Lower lobe of right lung (tissue), 2 donors: ENCODE measurements around the gene EID1. TPM values are rescaled to one million over a fixed set of nuclear protein-coding genes. Genes with fewer than 3 reads are reported as not detected.

Experiments used
- ATAC-seq, 2 donors: fragments of 200-7000 bp; cut with Tn5 transposase; one replicate each; pipeline ENCODE4 v1.9.1; 2020 to 2022; ENCODE audit warnings: mild to moderate bottlenecking in 2 of 2, moderate library complexity in 2 of 2
- DNase-seq: peaks from one replicate; pipeline ENCODE4 v3.0.0-alpha.2; 2020
- H3K27ac ChIP-seq: fragments of 200-600 bp; one replicate; pipeline ENCODE4 v1.8.0; 2022
- H3K27me3 ChIP-seq: fragments of 200-600 bp; one replicate; pipeline ENCODE4 v1.8.0; 2022; ENCODE audit warnings: low read depth
- H3K36me3 ChIP-seq: fragments of 200-600 bp; one replicate; pipeline ENCODE4 v1.8.0; 2022; ENCODE audit warnings: mild to moderate bottlenecking
- H3K4me1 ChIP-seq: fragments of 200-600 bp; one replicate; pipeline ENCODE4 v1.8.0; 2022
- H3K4me3 ChIP-seq: fragments of 200-600 bp; one replicate; pipeline ENCODE4 v1.8.0; 2022; ENCODE audit warnings: mild to moderate bottlenecking
- H3K9me3 ChIP-seq: fragments of 200-600 bp; one replicate; pipeline ENCODE4 v1.8.0; 2022
- intact Hi-C: fragments of 100-400 bp; cut with DNase I; formaldehyde crosslinking; loops from one replicate; pipeline ENCODE4 v1.11.0; 2022
- total RNA-seq: library from RNA; stranded (reverse); fragmentation: NEBNext Ultra II Directional; extraction: Animal tissue kit (Norgen Biotek cat#: 25700); gene quantifications from one replicate; pipeline ENCODE4 v1.2.1, GENCODE V29; 2021
- TF ChIP-seq, protein P1 (sequence below): fragments of 200-600 bp; IDR thresholded peaks from one replicate; pipeline ENCODE4 v1.8.0; 2022; ENCODE audit warnings: antibody characterized with exemption, mild to moderate bottlenecking
- donor health status: DM: no; HTN: yes; CAD: no; lungs with severe emphysema.

Gene EID1
- total RNA-seq, 1 donor from 2014 or later, result 84.0 TPM

DNA sequence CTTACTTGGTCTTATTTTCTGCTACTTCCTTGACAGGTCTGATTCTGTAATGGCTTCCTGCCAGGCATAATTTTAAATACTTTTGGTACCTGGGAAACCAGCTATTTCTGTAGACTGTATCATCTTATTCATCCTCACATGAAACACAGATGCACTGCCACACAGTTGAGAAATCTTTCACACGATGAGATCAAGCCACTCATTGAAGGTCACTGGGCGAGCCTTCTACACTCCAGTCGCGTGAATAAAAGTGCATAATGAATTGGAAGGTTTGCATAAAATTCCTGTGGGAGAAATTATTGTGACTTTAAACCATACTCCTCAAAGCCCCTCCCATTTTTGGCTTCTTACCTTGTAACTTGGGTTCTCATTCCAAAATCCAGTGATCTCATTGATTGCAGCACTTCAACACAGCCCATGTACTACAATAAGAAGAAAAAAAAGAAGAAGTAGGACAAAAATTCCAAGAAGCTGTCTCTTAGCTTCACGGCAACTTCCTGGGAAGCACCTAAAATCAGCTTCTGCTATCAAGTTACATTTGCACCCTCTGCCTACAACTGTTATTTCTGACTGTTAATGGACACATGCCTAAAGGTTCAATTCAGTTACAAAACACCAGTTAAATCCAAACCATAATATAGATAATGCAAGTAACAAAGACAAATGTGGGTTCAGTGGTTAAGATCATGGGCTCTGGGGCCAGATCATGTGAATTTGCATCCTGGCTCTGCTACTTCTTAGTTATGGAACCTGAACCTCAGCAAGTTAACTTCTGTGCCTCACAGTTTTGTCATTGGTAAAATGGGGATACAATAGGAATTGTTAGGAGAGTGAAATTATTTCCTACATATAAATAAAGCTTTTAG, 46.8 kb downstream of the EID1 start:
- Histone ChIP-seq H3K27ac (no peak overlapping the region), H3K36me3 (no peaks in the 10 kb centered on the region), H3K4me3 (no peak overlapping the region), H3K9me3 (no peaks in the 10 kb centered on the region), H3K27me3 (no peaks in the 10 kb centered on the region), H3K4me1 (no peaks in the 10 kb centered on the region)
- TF ChIP-seq, protein P1, sequence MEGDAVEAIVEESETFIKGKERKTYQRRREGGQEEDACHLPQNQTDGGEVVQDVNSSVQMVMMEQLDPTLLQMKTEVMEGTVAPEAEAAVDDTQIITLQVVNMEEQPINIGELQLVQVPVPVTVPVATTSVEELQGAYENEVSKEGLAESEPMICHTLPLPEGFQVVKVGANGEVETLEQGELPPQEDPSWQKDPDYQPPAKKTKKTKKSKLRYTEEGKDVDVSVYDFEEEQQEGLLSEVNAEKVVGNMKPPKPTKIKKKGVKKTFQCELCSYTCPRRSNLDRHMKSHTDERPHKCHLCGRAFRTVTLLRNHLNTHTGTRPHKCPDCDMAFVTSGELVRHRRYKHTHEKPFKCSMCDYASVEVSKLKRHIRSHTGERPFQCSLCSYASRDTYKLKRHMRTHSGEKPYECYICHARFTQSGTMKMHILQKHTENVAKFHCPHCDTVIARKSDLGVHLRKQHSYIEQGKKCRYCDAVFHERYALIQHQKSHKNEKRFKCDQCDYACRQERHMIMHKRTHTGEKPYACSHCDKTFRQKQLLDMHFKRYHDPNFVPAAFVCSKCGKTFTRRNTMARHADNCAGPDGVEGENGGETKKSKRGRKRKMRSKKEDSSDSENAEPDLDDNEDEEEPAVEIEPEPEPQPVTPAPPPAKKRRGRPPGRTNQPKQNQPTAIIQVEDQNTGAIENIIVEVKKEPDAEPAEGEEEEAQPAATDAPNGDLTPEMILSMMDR, result no peak
- DNase-seq (no peak), ATAC-seq (no peak)
- intact Hi-C loops, result no loop called here

DNA sequence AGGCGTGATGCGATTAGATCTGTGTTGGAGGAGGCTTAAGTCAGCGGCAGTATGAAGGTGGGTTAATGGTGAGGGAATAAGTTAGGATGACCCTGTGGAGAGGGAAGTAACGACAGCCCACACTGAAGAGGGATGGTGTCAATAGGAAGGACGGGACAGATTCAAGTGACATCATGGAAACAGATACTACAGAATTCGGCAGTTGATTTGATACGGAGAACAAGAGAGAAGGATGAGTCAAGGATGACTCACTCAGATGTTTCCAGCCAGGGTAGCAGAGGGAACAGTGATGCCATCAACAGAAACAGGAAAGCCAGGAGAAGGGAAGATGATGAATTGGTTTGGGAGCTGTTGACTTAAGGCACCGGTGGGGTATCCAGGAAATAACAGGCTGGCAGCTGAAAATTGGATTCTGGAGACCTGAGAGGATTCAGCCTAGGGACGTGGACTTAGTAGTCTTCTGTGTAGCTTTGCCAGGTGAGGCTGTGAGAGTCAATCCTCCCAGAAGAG, 47.8 kb downstream of the EID1 start:
- H3K36me3 ChIP-seq, result no peaks in the 10 kb centered on the region
- intact Hi-C loops, result no loop called here
- DNase-seq, result no peak
- no peak for ATAC-seq
- TF ChIP-seq, protein P1, result no peak
- H3K4me3 ChIP-seq, result no peak overlapping the region
- no peaks in the 10 kb centered on the region for H3K27me3 ChIP-seq
- H3K4me1 ChIP-seq, result no peaks in the 10 kb centered on the region
- H3K27ac ChIP-seq, result no peak overlapping the region
- no peaks in the 10 kb centered on the region for H3K9me3 ChIP-seq

DNA sequence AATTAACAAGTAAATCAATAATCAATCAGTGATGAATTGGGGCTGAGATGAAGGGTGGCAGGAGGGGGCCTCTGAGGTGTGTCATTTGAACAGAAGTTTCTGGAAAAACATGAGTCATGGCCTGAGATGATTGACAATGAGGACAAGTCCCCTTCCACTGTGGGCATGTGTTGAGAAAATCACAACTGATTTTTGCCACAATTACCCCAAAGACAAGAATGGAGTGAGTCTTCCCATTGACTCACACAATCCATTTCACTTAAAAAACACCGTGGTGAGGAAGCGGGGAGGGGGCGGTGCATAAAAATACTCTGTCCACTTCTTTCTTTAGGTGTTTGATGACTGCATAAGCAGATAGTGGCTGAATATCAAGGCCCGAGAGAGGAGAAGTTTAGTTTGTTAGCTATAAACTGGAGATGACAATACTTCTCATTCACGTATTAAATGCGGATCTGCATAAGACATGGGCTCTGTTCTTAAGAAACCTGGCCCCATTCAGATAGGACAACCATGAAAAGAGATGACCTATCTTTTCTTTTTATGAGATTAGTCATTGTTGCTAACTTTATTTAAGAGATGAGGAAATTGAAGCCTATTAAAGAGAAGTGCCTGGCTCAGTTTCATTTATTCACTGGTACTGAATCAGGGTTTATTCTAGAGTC, 51.1 kb downstream of the EID1 start:
- Histone ChIP-seq H3K4me1 (no peaks in the 10 kb centered on the region), H3K4me3 (no peak overlapping the region), H3K27me3 (no peaks in the 10 kb centered on the region), H3K27ac (no peak overlapping the region), H3K9me3 (no peaks in the 10 kb centered on the region), H3K36me3 (no peaks in the 10 kb centered on the region)
- TF ChIP-seq, protein P1, result no peak
- no peak for DNase-seq
- intact Hi-C loops, result no loop called here
- no peak for ATAC-seq

DNA sequence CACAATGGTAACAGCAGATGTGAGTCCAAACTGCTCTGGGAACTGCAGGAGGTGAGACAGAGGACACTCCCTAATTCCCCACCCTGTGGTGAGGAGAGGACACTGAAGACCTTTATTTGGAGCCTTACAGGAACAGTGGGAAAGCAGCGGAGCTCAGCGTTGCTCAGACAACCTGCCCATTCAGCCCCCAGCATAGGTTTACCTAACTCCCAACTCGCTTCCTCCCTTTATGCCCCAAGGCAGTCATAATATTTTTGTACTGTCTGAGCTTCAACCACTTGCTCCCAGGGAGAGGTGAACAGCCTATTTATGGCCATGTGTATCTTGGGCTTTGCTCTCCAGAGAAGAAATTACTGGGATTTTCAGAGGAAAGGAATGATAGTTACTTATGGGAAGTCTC, 51.7 kb downstream of the EID1 start:
- H3K4me1 ChIP-seq, result no peaks in the 10 kb centered on the region
- TF ChIP-seq, protein P1, result no peak

More for the DNA sequence above, 51.7 kb downstream of the EID1 start:
- intact Hi-C loops, result no loop called here
- no peaks in the 10 kb centered on the region for H3K27me3 ChIP-seq
- H3K36me3 ChIP-seq, result no peaks in the 10 kb centered on the region
- ATAC-seq (no peak), DNase-seq (no peak)
- H3K4me3 ChIP-seq, result no peak overlapping the region
- no peak overlapping the region for H3K27ac ChIP-seq
- no peaks in the 10 kb centered on the region for H3K9me3 ChIP-seq

Other genes with a start within 250 kb of the EID1 start
- gene FBN1, start 232.4 kb upstream of the EID1 start, total RNA-seq, result 75.3 TPM
- gene CEP152, start 67.1 kb upstream of the EID1 start, total RNA-seq, result 6.5 TPM
- 0.68 TPM for gene SHC4, start 85.8 kb downstream of the EID1 start, total RNA-seq
- 139 TPM for gene SECISBP2L, start 168.3 kb downstream of the EID1 start, total RNA-seq